ENCODE data around the gene RALA.
A peak's percentile ranks its signal among the peaks of the same experiment; 100 is the strongest.

The RALA gene

GRCh38 chr7:39589323-39590111, 33.9 kb upstream of the RALA start:
- H3K4me2 ChIP-seq, result peak overlapping the region; percentile 55

DNA sequence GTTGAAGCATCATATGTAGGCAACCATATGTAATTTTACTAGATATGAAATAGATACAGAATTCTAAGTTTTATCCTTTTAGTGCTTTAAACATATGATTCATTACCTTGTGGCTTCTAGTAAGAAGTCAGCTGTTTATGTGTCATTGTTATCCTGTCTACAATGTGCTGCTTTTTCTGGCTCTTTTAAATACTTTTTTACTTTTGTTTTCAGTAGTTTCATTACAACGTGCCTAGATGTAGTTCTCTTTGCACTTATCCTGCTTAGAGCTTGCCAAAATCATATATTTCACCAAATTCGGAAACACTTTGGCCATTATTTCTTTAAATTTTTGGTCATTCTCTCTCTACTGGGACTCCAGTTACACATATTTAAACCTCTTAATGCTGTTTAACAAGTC, 30.8 kb upstream of the RALA start:
- Histone ChIP-seq H3K9ac (no peak overlapping the region), H3K4me1 (ENCODE audit: low read depth, poor library complexity, severe bottlenecking) (peaks cover 37% of the 10 kb centered on the region), H3K27ac (no peak overlapping the region), H4K20me1 (ENCODE audit: insufficient read depth) (no peaks in the 10 kb centered on the region), H3K36me3 (ENCODE audit: insufficient read depth) (no peaks in the 10 kb centered on the region), H3K27me3 (ENCODE audit: insufficient read depth, low read depth) (no peaks in the 10 kb centered on the region), H3K79me2 (ENCODE audit: insufficient read depth, low read depth) (no peaks in the 10 kb centered on the region), H2AFZ (ENCODE audit: low read depth) (no peak overlapping the region), H3K4me3 (IDR thresholded peaks at IDR 0.05; ENCODE audit: insufficient read depth, low read depth, low read length) (no peak overlapping the region), H3K4me2 (no peak overlapping the region)
- TF ChIP-seq, protein P1, sequence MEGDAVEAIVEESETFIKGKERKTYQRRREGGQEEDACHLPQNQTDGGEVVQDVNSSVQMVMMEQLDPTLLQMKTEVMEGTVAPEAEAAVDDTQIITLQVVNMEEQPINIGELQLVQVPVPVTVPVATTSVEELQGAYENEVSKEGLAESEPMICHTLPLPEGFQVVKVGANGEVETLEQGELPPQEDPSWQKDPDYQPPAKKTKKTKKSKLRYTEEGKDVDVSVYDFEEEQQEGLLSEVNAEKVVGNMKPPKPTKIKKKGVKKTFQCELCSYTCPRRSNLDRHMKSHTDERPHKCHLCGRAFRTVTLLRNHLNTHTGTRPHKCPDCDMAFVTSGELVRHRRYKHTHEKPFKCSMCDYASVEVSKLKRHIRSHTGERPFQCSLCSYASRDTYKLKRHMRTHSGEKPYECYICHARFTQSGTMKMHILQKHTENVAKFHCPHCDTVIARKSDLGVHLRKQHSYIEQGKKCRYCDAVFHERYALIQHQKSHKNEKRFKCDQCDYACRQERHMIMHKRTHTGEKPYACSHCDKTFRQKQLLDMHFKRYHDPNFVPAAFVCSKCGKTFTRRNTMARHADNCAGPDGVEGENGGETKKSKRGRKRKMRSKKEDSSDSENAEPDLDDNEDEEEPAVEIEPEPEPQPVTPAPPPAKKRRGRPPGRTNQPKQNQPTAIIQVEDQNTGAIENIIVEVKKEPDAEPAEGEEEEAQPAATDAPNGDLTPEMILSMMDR (conservative IDR thresholded peaks at IDR 0.05; ENCODE audit: low read depth, low read length), result no peak

More at GRCh38 chr7:39589323-39590111, 33.9 kb upstream of the RALA start:
- Histone ChIP-seq H3K4me3 (IDR thresholded peaks at IDR 0.05; ENCODE audit: insufficient read depth, low read depth, low read length) (no peak overlapping the region), H3K27me3 (ENCODE audit: insufficient read depth, low read depth) (no peaks in the 10 kb centered on the region), H3K79me2 (ENCODE audit: insufficient read depth, low read depth) (no peaks in the 10 kb centered on the region), H3K27ac (peak overlapping the region; percentile 42), H3K9ac (no peak overlapping the region), H2AFZ (ENCODE audit: low read depth) (no peak overlapping the region), H3K36me3 (ENCODE audit: insufficient read depth) (no peaks in the 10 kb centered on the region), H4K20me1 (ENCODE audit: insufficient read depth) (no peaks in the 10 kb centered on the region), H3K4me1 (ENCODE audit: low read depth, poor library complexity, severe bottlenecking) (peaks cover 49% of the 10 kb centered on the region)
- TF ChIP-seq, protein P1 (conservative IDR thresholded peaks at IDR 0.05; ENCODE audit: low read depth, low read length), result no peak

DNA sequence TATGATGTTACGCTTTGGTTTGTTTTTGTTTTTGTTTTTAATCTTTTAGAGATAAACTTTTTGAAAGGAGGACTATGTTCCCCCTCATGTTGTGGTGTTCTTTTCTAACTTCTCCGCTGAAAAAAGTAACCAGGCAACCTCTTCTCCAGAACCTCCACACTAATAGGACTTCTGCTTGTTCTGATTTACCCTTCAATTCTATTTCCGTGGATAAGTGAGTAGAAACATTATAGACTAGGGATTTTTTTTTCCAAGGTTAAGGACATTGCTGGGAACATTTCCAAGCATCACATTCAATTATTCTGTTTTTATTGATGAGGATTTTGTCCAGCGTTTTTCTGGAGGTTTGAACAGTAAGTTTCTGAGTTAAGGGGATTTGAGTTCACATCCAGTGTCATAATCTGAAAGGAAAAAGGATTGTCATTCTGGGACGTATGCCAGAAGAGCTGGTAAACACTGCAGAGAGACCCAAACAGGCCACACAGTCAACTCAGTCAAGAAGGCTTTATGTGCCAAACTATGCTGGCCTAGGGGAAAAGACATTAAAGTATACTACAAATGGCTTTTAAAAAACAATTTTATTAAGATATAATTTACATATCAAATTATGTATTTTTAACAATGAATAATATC, 28.3 kb upstream of the RALA start:
- no peaks in the 10 kb centered on the region for H4K20me1 ChIP-seq (ENCODE audit: insufficient read depth)
- no peak overlapping the region for H2AFZ ChIP-seq (ENCODE audit: low read depth)
- H3K27ac ChIP-seq, result no peak overlapping the region
- H3K36me3 ChIP-seq (ENCODE audit: insufficient read depth), result no peaks in the 10 kb centered on the region
- H3K4me3 ChIP-seq (IDR thresholded peaks at IDR 0.05; ENCODE audit: insufficient read depth, low read depth, low read length), result no peak overlapping the region
- TF ChIP-seq, protein P1 (conservative IDR thresholded peaks at IDR 0.05; ENCODE audit: low read depth, low read length), result no peak
- no peaks in the 10 kb centered on the region for H3K79me2 ChIP-seq (ENCODE audit: insufficient read depth, low read depth)
- peaks cover 14% of the 10 kb centered on the region for H3K4me1 ChIP-seq (ENCODE audit: low read depth, poor library complexity, severe bottlenecking)
- H3K4me2 ChIP-seq, result no peak overlapping the region
- no peaks in the 10 kb centered on the region for H3K27me3 ChIP-seq (ENCODE audit: insufficient read depth, low read depth)
- no peak overlapping the region for H3K9ac ChIP-seq

- Histone ChIP-seq H4K20me1 (ENCODE audit: insufficient read depth) (no peaks in the 10 kb centered on the region), H3K4me3 (IDR thresholded peaks at IDR 0.05; ENCODE audit: insufficient read depth, low read depth, low read length) (no peak overlapping the region), H3K4me1 (ENCODE audit: low read depth, poor library complexity, severe bottlenecking) (no peaks in the 10 kb centered on the region), H3K27ac (no peak overlapping the region), H3K4me2 (no peak overlapping the region), H3K36me3 (ENCODE audit: insufficient read depth) (no peaks in the 10 kb centered on the region), H3K79me2 (ENCODE audit: insufficient read depth, low read depth) (no peaks in the 10 kb centered on the region), H3K27me3 (ENCODE audit: insufficient read depth, low read depth) (no peaks in the 10 kb centered on the region), H3K9ac (no peak overlapping the region), H2AFZ (ENCODE audit: low read depth) (no peak overlapping the region)
- TF ChIP-seq, protein P1 (conservative IDR thresholded peaks at IDR 0.05; ENCODE audit: low read depth, low read length), result no peak
These were observed 21.0 kb upstream of the RALA start for GRCh38 chr7:39602351-39602750.

Measured in KMS-11 (cell line).